ENCODE results near the gene HSPBP1. TPM values are rescaled to one million over a fixed set of nuclear protein-coding genes. Genes with fewer than 3 reads are reported as not detected.
"Not testable (repeated sequence)": the region's sequence is repeated elsewhere in the genome, so short reads cannot be mapped to it uniquely, and the experiment has no call there.

The HSPBP1 gene
- total RNA-seq, 1 experiment from 2014 or later: 92.3 TPM

DNA sequence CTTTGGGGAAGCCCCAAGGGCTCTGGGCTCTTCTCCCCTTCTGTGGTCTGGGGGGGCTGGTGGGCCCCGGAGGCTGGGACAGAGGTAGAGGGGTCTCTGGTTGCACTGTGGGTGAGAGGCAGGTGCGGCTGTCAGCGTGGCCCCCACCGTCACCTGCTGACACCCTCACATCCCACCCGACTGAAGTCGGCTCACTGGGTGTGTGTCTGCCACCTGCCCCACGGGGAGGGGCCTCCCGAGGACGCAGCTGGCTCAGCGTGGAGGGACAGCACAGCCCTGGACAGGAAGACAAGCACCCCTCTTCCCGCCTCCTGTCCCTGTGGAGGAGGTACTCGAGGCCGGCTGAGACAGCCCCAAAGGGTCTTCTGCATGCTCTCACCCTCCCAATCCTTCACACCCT is 49.1 kb downstream of the HSPBP1 start:
- H3K36me3 ChIP-seq (replicated peaks; ENCODE audit: control insufficient read depth, insufficient read depth, low read length): peaks cover 16% of the 10 kb centered on the region
- H3K4me3 ChIP-seq (ENCODE audit: insufficient read depth, low read depth, low read length): no peak overlapping the region
- peak; percentile 51 for DNase-seq
- no peaks in the 10 kb centered on the region for H3K27me3 ChIP-seq (ENCODE audit: control insufficient read depth, insufficient read depth, low read length)

GRCh38 chr19:55230329-55230728 is 49.6 kb downstream of the HSPBP1 start:
- no peaks in the 10 kb centered on the region for H3K27me3 ChIP-seq (ENCODE audit: control insufficient read depth, insufficient read depth, low read length)
- H3K4me3 ChIP-seq (ENCODE audit: insufficient read depth, low read depth, low read length): no peak overlapping the region
- H3K36me3 ChIP-seq (replicated peaks; ENCODE audit: control insufficient read depth, insufficient read depth, low read length): peaks cover 15% of the 10 kb centered on the region
- DNase-seq: no peak

DNA sequence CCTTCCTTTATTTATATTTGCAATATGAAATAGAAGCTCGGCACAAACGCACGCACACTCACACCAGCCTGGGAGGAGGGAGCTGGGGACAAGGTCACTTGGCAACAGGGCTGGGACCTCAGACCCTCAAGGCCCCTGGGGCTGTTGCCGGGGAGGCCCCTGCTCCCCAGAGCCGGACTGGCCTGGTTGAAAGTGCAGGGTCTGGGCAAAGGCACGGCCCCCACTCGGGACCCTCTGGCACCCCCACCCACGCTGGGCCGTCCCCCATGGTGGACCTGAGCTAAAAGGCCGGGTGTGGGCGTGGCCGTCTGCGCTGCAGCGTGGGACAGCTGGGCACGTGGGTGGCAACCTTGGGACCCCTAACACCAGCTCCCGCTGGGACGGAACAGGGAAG is 50.1 kb downstream of the HSPBP1 start:
- DNase-seq: peak; percentile 43
- Histone ChIP-seq H3K4me3 (ENCODE audit: insufficient read depth, low read depth, low read length) (no peak overlapping the region), H3K27me3 (ENCODE audit: control insufficient read depth, insufficient read depth, low read length) (no peaks in the 10 kb centered on the region), H3K36me3 (replicated peaks; ENCODE audit: control insufficient read depth, insufficient read depth, low read length) (peaks cover 15% of the 10 kb centered on the region)

DNA sequence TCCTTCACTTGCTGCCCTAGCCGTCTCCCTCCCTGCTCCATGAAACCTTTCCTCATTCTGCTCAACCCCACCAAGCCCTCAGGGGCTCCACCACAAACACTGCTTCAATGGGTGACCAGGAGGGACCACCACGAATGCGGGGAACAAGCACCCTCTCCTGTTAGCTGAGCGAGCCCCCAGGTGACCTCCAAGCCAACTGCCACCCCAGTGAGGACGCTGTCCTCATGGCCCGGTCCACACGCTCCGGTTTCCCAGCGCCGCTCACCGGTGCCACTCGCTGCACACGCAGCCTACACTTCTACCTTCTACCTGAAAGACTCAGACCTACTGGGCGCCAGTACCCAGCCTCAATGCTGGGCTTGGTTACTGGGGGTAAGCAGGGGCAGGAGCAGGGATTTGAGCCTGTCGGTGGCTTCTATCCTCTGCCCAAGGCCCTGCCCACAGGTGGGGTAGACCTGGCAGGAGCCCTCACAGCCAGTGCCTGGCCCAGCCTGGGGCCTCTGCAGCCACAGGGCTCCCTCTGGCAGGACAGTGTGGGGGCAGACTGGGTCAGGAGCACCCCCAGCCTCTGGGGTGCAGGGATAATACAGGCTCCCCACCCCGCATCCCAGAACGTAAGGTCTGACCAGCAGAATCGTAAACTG is 50.6 kb downstream of the HSPBP1 start:
- Histone ChIP-seq H3K27me3 (ENCODE audit: control insufficient read depth, insufficient read depth, low read length) (no peaks in the 10 kb centered on the region), H3K36me3 (replicated peaks; ENCODE audit: control insufficient read depth, insufficient read depth, low read length) (peaks cover 12% of the 10 kb centered on the region), H3K4me3 (ENCODE audit: insufficient read depth, low read depth, low read length) (no peak overlapping the region)
- DNase-seq: peak; percentile 40

DNA sequence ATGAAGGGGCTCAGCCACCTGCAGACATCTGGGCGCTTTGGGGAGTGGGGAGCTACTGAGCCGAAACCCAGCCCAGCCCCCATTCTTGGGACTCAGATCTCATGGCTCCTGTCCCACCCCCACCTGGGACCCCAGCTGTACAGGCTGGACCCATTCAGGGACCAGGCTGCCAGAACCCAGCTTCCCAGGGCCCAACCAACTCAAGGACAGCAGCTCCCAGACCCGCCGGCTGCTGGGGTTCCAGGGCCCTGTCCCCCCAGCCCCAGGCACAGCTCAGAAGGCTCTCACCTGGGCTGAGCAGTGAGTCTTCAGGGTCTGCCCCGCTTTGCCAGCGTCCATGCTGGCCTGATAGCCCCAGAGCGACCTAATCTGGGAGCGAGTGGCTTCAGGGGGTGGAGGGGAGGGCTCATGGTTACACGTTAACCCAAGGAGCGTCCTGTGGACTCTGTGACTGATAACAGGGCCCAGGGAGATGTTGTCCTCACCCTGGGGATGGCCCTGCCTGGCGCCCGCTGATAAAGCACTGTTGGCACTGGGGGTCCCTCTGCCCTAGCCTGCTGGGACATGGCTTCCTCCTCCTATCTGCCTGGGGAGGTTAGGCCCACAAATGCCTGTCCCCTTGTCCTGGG is 51.4 kb downstream of the HSPBP1 start, which contains the start of gene TMEM86B:
TMEM86B (minus strand) TSS at position 361 of the 629 bp plus-strand sequence; CDS start at position 339, 22 bp downstream.
- H3K4me3 ChIP-seq (ENCODE audit: insufficient read depth, low read depth, low read length): no peak within 1 kb of the TSS
- DNase-seq: peak; percentile 48
- no peaks in the 10 kb centered on the region for H3K27me3 ChIP-seq (ENCODE audit: control insufficient read depth, insufficient read depth, low read length)
- H3K36me3 ChIP-seq (replicated peaks; ENCODE audit: control insufficient read depth, insufficient read depth, low read length): peaks cover 12% of the 10 kb centered on the region

GRCh38 chr19:55228015-55228391 is 51.9 kb downstream of the HSPBP1 start:
- Histone ChIP-seq H3K27me3 (ENCODE audit: control insufficient read depth, insufficient read depth, low read length) (no peaks in the 10 kb centered on the region), H3K36me3 (replicated peaks; ENCODE audit: control insufficient read depth, insufficient read depth, low read length) (peaks cover 12% of the 10 kb centered on the region), H3K4me3 (ENCODE audit: insufficient read depth, low read depth, low read length) (no peak overlapping the region)
- DNase-seq: peak; percentile 68

DNA sequence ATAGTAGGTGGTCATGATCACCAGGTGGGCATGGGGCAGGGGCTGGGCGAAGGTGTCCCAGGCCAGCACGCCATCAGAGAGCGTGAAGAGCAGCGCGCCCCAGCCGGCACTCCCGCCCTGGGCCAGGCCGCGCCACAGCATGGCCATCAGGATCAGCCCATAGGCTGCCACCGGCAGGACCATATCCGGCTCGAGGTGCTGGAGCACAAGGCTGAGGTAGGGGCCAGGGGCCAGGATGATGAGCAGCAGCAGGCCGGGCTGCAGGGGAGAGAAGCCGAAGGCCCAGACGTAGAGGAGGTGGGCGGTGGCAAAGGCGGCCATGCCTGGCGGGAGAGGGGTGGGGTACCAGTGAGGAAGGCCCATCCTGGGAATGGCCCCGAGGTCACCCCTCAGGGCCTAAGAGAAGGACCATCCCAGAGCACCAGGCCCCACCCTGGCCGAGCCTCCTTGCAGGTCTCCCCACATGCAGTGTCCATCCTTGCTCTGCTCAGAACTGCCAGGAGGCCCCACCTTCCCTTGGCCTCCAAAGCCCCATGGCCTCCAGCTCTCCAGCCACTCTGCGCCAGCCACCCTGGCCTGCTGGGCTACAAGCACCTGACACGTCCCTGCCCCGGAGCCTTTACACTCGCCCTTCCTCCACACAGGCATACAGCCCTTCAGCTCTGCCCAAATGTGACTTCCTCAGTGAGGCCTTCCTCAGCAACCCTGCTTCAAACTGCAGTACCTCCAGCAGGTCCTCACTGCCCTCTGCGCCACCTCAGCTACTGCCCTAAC is 52.5 kb downstream of the HSPBP1 start:
- DNase-seq: peak; percentile 47
- Histone ChIP-seq H3K4me3 (ENCODE audit: insufficient read depth, low read depth, low read length) (no peak overlapping the region), H3K27me3 (ENCODE audit: control insufficient read depth, insufficient read depth, low read length) (no peaks in the 10 kb centered on the region), H3K36me3 (replicated peaks; ENCODE audit: control insufficient read depth, insufficient read depth, low read length) (peaks cover 8% of the 10 kb centered on the region)

DNA sequence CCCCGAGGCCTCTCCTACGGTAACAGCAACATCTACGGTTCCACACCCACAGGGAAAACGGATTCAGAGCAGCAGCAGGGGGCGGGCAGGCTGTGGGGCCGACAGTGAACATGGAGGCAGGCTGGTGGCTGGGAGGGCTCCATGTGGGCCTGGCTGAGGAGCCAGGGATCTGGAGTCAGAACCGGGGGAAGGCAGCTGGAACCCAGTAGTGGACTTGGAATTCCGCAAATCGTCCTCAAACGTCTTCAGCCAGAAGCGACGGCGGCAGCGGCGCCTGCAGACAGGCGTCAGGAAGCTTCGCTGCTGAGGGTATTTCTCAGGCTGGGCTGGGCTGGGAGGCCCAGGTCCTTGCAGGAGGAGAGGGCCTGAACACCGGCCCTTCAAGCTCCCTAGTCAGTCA is 53.1 kb downstream of the HSPBP1 start:
- peak; percentile 44 for DNase-seq
- no peaks in the 10 kb centered on the region for H3K27me3 ChIP-seq (ENCODE audit: control insufficient read depth, insufficient read depth, low read length)
- H3K4me3 ChIP-seq (ENCODE audit: insufficient read depth, low read depth, low read length): no peak overlapping the region
- H3K36me3 ChIP-seq (replicated peaks; ENCODE audit: control insufficient read depth, insufficient read depth, low read length): peaks cover 6% of the 10 kb centered on the region

GRCh38 chr19:55226273-55226672 is 53.6 kb downstream of the HSPBP1 start:
- H3K4me3 ChIP-seq (ENCODE audit: insufficient read depth, low read depth, low read length): no peak overlapping the region
- DNase-seq: peak; percentile 18
- H3K36me3 ChIP-seq (replicated peaks; ENCODE audit: control insufficient read depth, insufficient read depth, low read length): peaks cover 4% of the 10 kb centered on the region
- no peaks in the 10 kb centered on the region for H3K27me3 ChIP-seq (ENCODE audit: control insufficient read depth, insufficient read depth, low read length)

GRCh38 chr19:55225415-55225958 is 54.4 kb downstream of the HSPBP1 start:
- DNase-seq: peak; percentile 24
- Histone ChIP-seq H3K27me3 (ENCODE audit: control insufficient read depth, insufficient read depth, low read length) (no peaks in the 10 kb centered on the region), H3K4me3 (ENCODE audit: insufficient read depth, low read depth, low read length) (no peak overlapping the region), H3K36me3 (replicated peaks; ENCODE audit: control insufficient read depth, insufficient read depth, low read length) (no peaks in the 10 kb centered on the region; the same call in none of the 2 replicates)

GRCh38 chr19:55224679-55225414 is 55.1 kb downstream of the HSPBP1 start:
- not testable (repeated sequence) for H3K27me3 ChIP-seq (ENCODE audit: control insufficient read depth, insufficient read depth, low read length); H3K4me3 ChIP-seq (ENCODE audit: insufficient read depth, low read depth, low read length); DNase-seq; H3K36me3 ChIP-seq (replicated peaks; ENCODE audit: control insufficient read depth, insufficient read depth, low read length)

- Histone ChIP-seq H3K27me3 (ENCODE audit: control insufficient read depth, insufficient read depth, low read length) (no peaks in the 10 kb centered on the region), H3K36me3 (replicated peaks; ENCODE audit: control insufficient read depth, insufficient read depth, low read length) (no peaks in the 10 kb centered on the region; the same call in 1 of the 2 replicates), H3K4me3 (ENCODE audit: insufficient read depth, low read depth, low read length) (no peak overlapping the region)
- DNase-seq: peak; percentile 55
Measured at GRCh38 chr19:55224038-55224665, 55.8 kb downstream of the HSPBP1 start.

GRCh38 chr19:55223291-55224037 is 56.4 kb downstream of the HSPBP1 start:
- no peaks in the 10 kb centered on the region for H3K36me3 ChIP-seq (replicated peaks; ENCODE audit: control insufficient read depth, insufficient read depth, low read length)
- no peaks in the 10 kb centered on the region for H3K27me3 ChIP-seq (ENCODE audit: control insufficient read depth, insufficient read depth, low read length)
- no peak overlapping the region for H3K4me3 ChIP-seq (ENCODE audit: insufficient read depth, low read depth, low read length)
- DNase-seq: peak; percentile 41
